PC-3 (cell line): ENCODE results near the gene IFITM2. TPM values are rescaled to one million over a fixed set of nuclear protein-coding genes. Genes with fewer than 3 reads are reported as not detected.

Source experiments
- ATAC-seq: fragments of 200-7000 bp; cut with Tn5 transposase; 2 replicates; pipeline ENCODE4 v1.9.1; 2020; ENCODE audit warnings: mild to moderate bottlenecking, moderate library complexity
- BruUV-seq: library from RNA; stranded (reverse); fragments of 400-500 nt; replicated peaks from 2 replicates; lab custom pipeline; 2021; lab: Mats Ljungman, UMichigan
- CTCF ChIA-PET: fragments of 300-600 bp; sonication (Branson Sonifier 250); formaldehyde crosslinking; loops from one replicate; lab custom pipeline; 2022; ENCODE audit warnings: antibody characterized with exemption; lab: Charles Lee
- POLR2A ChIA-PET: fragments of 300-600 bp; sonication (Branson Sonifier 250); formaldehyde crosslinking; loops from one replicate; lab custom pipeline; 2022; ENCODE audit warnings: antibody characterized with exemption; ENCODE audit not compliant: unreplicated experiment; lab: Charles Lee
- DNase-seq: peaks from one replicate; pipeline ENCODE4 v3.0.0-alpha.2; 2015
- H2AFZ ChIP-seq: fragments of 300-600 bp; sonication (generic); 2 replicates; pipeline ENCODE4 v1.6.0; 2016; ENCODE audit warnings: antibody characterized with exemption, low read length
- H3F3A ChIP-seq: fragments of 300-600 bp; sonication (generic); one replicate; pipeline ENCODE4 v1.6.0; 2017; ENCODE audit warnings: antibody characterized with exemption, low read length, control low read depth, mild to moderate bottlenecking; ENCODE audit not compliant: unreplicated experiment
- H3K27ac ChIP-seq: fragments of 300-600 bp; sonication (generic); 2 replicates; pipeline ENCODE4 v1.5.1; 2016; ENCODE audit warnings: mild to moderate bottlenecking, low read length
- H3K27me3 ChIP-seq: fragments of 300-600 bp; sonication (generic); 2 replicates; pipeline ENCODE4 v1.6.1; 2016; ENCODE audit warnings: low read length, mixed read lengths
- H3K36me3 ChIP-seq: fragments of 300-600 bp; sonication (generic); 2 replicates; pipeline ENCODE4 v1.6.1; 2016; ENCODE audit warnings: low read depth, mixed run types, low read length, mixed read lengths
- H3K4me1 ChIP-seq: fragments of 300-600 bp; sonication (generic); 2 replicates; pipeline ENCODE4 v1.5.1; 2016; ENCODE audit warnings: low read length; ENCODE audit not compliant: insufficient read depth
- H3K4me2 ChIP-seq: fragments of 300-600 bp; sonication (generic); 2 replicates; pipeline ENCODE4 v1.6.0; 2016; ENCODE audit warnings: low read length
- H3K4me3 ChIP-seq: fragments of 300-600 bp; sonication (generic); 2 replicates; pipeline ENCODE4 v1.5.1; 2016; ENCODE audit warnings: mild to moderate bottlenecking, low read length, mixed read lengths
- H3K79me2 ChIP-seq: fragments of 300-600 bp; sonication (generic); 2 replicates; pipeline ENCODE4 v1.6.1; 2017; ENCODE audit warnings: low read length, mixed read lengths
- H3K9ac ChIP-seq: fragments of 300-600 bp; sonication (generic); 2 replicates; pipeline ENCODE4 v1.6.0; 2016; ENCODE audit warnings: mild to moderate bottlenecking, low read length
- H3K9me2 ChIP-seq: fragments of 300-600 bp; sonication (generic); replicated peaks from 2 replicates; pipeline ENCODE4 v1.6.1; 2016; ENCODE audit warnings: mixed run types, low read length, mixed read lengths
- H3K9me3 ChIP-seq: fragments of 300-600 bp; sonication (generic); 2 replicates; pipeline ENCODE4 v1.6.1; 2016; ENCODE audit warnings: low read length, mixed read lengths
- H4K20me1 ChIP-seq: fragments of 300-600 bp; sonication (generic); 2 replicates; pipeline ENCODE4 v1.6.1; 2016; ENCODE audit warnings: low read length, mixed read lengths
- CTCF ChIP-seq: fragments of 300-600 bp; sonication (generic); conservative IDR thresholded peaks from 2 replicates; pipeline ENCODE4 v1.5.1; 2017; ENCODE audit warnings: antibody characterized with exemption, low read depth, mild to moderate bottlenecking, low read length
- EZH2 ChIP-seq: fragments of 300-600 bp; sonication (generic); IDR thresholded peaks from one replicate; pipeline ENCODE4 v1.6.1; 2017; ENCODE audit warnings: antibody characterized with exemption, mild to moderate bottlenecking, low read length; ENCODE audit not compliant: unreplicated experiment
- EZH2phosphoT487 ChIP-seq: fragments of 300-600 bp; sonication (generic); IDR thresholded peaks from 2 replicates; pipeline ENCODE4 v1.6.1; 2018; ENCODE audit warnings: mild to moderate bottlenecking, antibody characterized with exemption, low read length, borderline replicate concordance
- intact Hi-C: fragments of 100-400 bp; cut with micrococcal nuclease; formaldehyde crosslinking; loops from 2 replicates; pipeline ENCODE4 v1.9.0; 2023
- total RNA-seq: library from RNA; depleted of rRNA; stranded (reverse); fragments of >200 nt; gene quantifications from 2 replicates; pipeline ENCODE4 v1.2.3, GENCODE V29; 2014

Gene IFITM2
- total RNA-seq, 1 experiment from 2014 or later = 49.0 TPM

DNA sequence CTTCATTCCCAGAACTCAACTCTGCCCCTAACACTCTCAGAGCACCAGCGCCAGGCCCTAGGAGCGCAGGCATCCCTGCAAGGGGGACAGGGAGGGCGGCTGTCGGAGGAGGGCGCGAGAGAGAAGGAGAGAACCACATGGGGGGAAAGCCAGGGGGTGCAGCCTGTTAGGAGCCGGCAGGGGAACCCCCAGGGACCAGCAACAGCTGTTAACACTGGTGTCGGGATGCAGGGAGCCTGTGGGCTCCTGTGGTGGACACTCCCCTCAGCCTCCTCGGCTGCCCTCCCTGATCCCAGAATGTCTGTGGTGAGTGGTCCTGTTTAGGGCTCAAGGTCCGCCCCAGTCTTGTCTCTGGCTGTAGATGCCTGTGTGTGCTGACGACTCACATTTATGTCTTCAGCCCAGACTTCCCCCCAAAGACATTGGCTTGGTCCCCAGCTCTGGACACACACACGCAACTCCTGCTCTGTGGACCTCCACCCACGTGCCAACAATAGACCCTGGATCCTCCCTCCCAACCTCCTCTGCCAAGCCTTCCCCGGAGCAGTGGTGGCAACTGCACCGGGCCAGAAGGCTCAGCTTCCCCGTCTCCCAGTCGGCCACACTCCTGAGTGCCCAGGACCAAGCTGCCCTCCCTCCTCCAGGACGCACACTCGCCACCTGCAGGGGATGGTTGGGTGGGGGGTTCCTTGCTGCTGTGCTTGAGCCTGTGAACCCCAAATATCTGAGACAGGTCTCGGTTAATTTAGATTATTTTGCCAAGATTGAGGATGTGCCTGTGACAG is 7.5 kb upstream of the IFITM2 start:
- Histone ChIP-seq H3K79me2 (no peaks in the 10 kb centered on the region), H3K9me3 (no peaks in the 10 kb centered on the region), H4K20me1 (no peaks in the 10 kb centered on the region), H2AFZ (no peak overlapping the region), H3K36me3 (no peaks in the 10 kb centered on the region), H3K9me2 (no peaks in the 10 kb centered on the region), H3K27me3 (no peaks in the 10 kb centered on the region), H3K4me3 (no peak overlapping the region), H3K27ac (no peak overlapping the region), H3F3A (no peaks in the 10 kb centered on the region), H3K9ac (no peak overlapping the region), H3K4me2 (no peak overlapping the region), H3K4me1 (no peaks in the 10 kb centered on the region)
- no TSS peak for BruUV-seq
- ChIA-PET CTCF (no interaction called here), POLR2A (interaction anchor here (0.5 kb wide), 1 partner anchor 70 kb away, joined by 3 read pairs; no protein-coding TSS in a partner anchor)
- DNase-seq (no peak), ATAC-seq (no peak; the same call in 1 of the 2 replicates)
- intact Hi-C loops = loop anchor here (10.0 kb wide), 1 partner anchor 145 kb away; the partner anchor contains the start of gene ANO9
- no peak for TF ChIP-seq EZH2phosphoT487
- TF ChIP-seq EZH2 = no peak
- no peak for TF ChIP-seq CTCF

DNA sequence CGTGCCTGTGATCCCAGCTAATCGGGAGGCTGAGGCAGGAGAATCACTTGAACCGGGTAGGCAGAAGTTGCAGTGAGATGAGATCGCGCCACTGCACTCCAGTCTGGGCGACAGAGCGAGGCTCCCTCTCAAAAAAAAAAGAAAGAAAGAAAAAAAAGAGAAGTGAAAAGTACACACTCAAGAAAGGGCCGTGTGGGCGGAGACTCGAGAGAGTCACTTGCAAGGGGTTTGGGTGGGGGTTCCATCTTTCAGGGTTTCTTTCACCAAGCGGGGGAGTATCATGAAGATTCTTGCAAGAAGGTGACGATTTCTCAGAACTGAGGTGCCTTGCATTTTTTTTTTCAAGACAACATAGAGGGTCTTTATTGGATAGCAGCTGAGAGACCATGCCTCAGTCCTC is 4.3 kb upstream of the IFITM2 start:
- no peak overlapping the region for H3K9ac ChIP-seq
- no peak overlapping the region for H2AFZ ChIP-seq
- H4K20me1 ChIP-seq = no peaks in the 10 kb centered on the region
- no peaks in the 10 kb centered on the region for H3K9me3 ChIP-seq
- no peak overlapping the region for H3K27ac ChIP-seq
- DNase-seq = no peak
- ChIA-PET CTCF (no interaction called here), POLR2A (no interaction called here)
- no peaks in the 10 kb centered on the region for H3K9me2 ChIP-seq
- no peak overlapping the region for H3K4me2 ChIP-seq
- BruUV-seq = no TSS peak
- no peak for TF ChIP-seq EZH2phosphoT487
- TF ChIP-seq CTCF = no peak
- TF ChIP-seq EZH2 = no peak
- no peaks in the 10 kb centered on the region for H3K27me3 ChIP-seq
- intact Hi-C loops = loop anchor here (10.0 kb wide), 1 partner anchor 141 kb away; the partner anchor contains the start of gene ANO9
- H3F3A ChIP-seq = no peaks in the 10 kb centered on the region
- H3K36me3 ChIP-seq = no peaks in the 10 kb centered on the region
- H3K4me1 ChIP-seq = no peaks in the 10 kb centered on the region
- no peaks in the 10 kb centered on the region for H3K79me2 ChIP-seq
- no peak for ATAC-seq
- H3K4me3 ChIP-seq = no peak overlapping the region

DNA sequence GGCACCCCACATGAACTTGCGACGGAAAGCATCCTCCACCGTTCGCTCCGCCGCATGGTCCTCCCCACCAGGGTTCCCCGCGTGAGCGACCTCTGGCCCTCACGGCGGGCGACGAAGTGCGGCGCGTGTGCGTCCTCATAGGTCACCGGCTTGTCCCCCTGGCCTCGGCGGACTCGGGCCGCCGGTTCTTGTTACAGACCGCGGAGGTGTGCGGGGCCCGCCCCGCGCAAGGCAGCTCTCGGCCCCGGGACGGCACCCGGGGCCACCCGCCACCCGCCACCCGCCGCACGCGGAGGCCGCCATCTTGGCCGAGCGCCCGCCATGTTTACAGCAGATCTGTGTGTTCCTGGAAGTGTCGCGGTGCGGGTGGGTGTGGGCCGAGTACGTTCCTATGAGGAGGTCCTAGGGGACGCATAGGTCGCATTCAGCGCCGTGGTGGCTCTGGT is 3.5 kb upstream of the IFITM2 start:
- Histone ChIP-seq H3K27me3 (no peaks in the 10 kb centered on the region), H3K9me3 (no peaks in the 10 kb centered on the region), H3K27ac (no peak overlapping the region), H3K9me2 (no peaks in the 10 kb centered on the region), H2AFZ (no peak overlapping the region), H4K20me1 (no peaks in the 10 kb centered on the region), H3K36me3 (no peaks in the 10 kb centered on the region), H3K9ac (no peak overlapping the region), H3K4me1 (peaks cover 2% of the 10 kb centered on the region), H3K4me2 (no peak overlapping the region), H3K79me2 (peaks cover 3% of the 10 kb centered on the region), H3F3A (no peaks in the 10 kb centered on the region), H3K4me3 (no peak overlapping the region)
- POLR2A ChIA-PET = no interaction called here
- TF ChIP-seq EZH2phosphoT487 = no peak
- TF ChIP-seq EZH2 = no peak
- DNase-seq = no peak
- intact Hi-C loops = loop anchor here (10.0 kb wide), 1 partner anchor 141 kb away; the partner anchor contains the start of gene ANO9
- CTCF ChIA-PET = no interaction called here
- ATAC-seq = no peak
- no TSS peak for BruUV-seq
